HEK293 (cell line): ENCODE data around the gene EYS.

Experiments used
- CTCF ChIA-PET: fragments of 350-600 bp; formaldehyde crosslinking; extraction: SDS; loops from one replicate; lab custom pipeline; 2021; ENCODE audit warnings: antibody characterized with exemption; lab: Yijun Ruan, JAX
- POLR2A ChIA-PET: fragments of 300-600 bp; formaldehyde crosslinking; extraction: SDS; loops from one replicate; lab custom pipeline; 2020; ENCODE audit warnings: antibody characterized with exemption, inconsistent platforms; lab: Yijun Ruan, JAX
- H3K27ac ChIP-seq: fragments of 200-500 bp; sonication (Bioruptor generic); 2 replicates; pipeline ENCODE4 v1.5.1; 2014; ENCODE audit warnings: low read depth, low read length, control low read depth, inconsistent platforms; ENCODE audit errors: extremely low read depth
- H3K36me3 ChIP-seq, 2 experiments: fragments of 200-500 bp in 1 of 2; sonication (Bioruptor generic) in 1 of 2; 1 replicate in 1 of 2; 2 replicates in 1 of 2; pipeline ENCODE4 v1.5.1; 2014 to 2017; ENCODE audit warnings: inconsistent platforms in 2 of 2, low read length in 2 of 2; ENCODE audit not compliant: control insufficient read depth in 2 of 2, insufficient read depth in 1 of 2
- H3K4me1 ChIP-seq: fragments of 200-500 bp; sonication (Bioruptor generic); 2 replicates; pipeline ENCODE4 v1.5.1; 2014; ENCODE audit warnings: mild to moderate bottlenecking, low read length, inconsistent platforms; ENCODE audit not compliant: control insufficient read depth, insufficient read depth
- H3K4me3 ChIP-seq: 2 replicates; pipeline ENCODE4 v1.5.1; 2011; ENCODE audit warnings: low read depth, mild to moderate bottlenecking, control low read depth, low read length, moderate library complexity
- H3K9me3 ChIP-seq: fragments of 200-500 bp; sonication (Bioruptor generic); 2 replicates; pipeline ENCODE4 v1.5.1; 2014; ENCODE audit warnings: low read depth, low read length, inconsistent platforms; ENCODE audit not compliant: control insufficient read depth, insufficient read depth
- GFI1B ChIP-seq: fragments of 450-650 bp; formaldehyde crosslinking; IDR thresholded peaks from 2 replicates; pipeline ENCODE4 v1.5.1; 2016; ENCODE audit warnings: missing biosample characterization, missing genetic modification characterization
- HOXD13 ChIP-seq: sonication (generic); formaldehyde crosslinking; IDR thresholded peaks from 2 replicates; pipeline ENCODE4 v1.8.0; 2022; ENCODE audit warnings: missing genetic modification reagents, borderline replicate concordance
- PRDM4 ChIP-seq: fragments of 450-650 bp; formaldehyde crosslinking; IDR thresholded peaks from 2 replicates; pipeline ENCODE4 v1.5.1; 2017; ENCODE audit warnings: missing biosample characterization, missing genetic modification characterization
- ZNF16 ChIP-seq: fragments of 450-650 bp; formaldehyde crosslinking; IDR thresholded peaks from 2 replicates; pipeline ENCODE4 v1.5.1; 2016; ENCODE audit warnings: low read depth, missing biosample characterization, missing genetic modification characterization
- ZNF211 ChIP-seq: fragments of 450-650 bp; formaldehyde crosslinking; IDR thresholded peaks from 2 replicates; pipeline ENCODE4 v1.5.1; 2016; ENCODE audit warnings: low read depth, missing biosample characterization, missing genetic modification characterization
- ZNF362 ChIP-seq: fragments of 450-650 bp; formaldehyde crosslinking; IDR thresholded peaks from 2 replicates; pipeline ENCODE4 v1.5.1; 2016; ENCODE audit warnings: missing biosample characterization, missing genetic modification characterization
- ZNF423 ChIP-seq: fragments of 450-650 bp; formaldehyde crosslinking; IDR thresholded peaks from 2 replicates; pipeline ENCODE4 v1.5.1; 2016; ENCODE audit warnings: missing biosample characterization, missing genetic modification characterization
- ZNF48 ChIP-seq: fragments of 450-650 bp; formaldehyde crosslinking; IDR thresholded peaks from 2 replicates; pipeline ENCODE4 v1.5.1; 2016; ENCODE audit warnings: missing biosample characterization, missing genetic modification characterization
- ZNF488 ChIP-seq: fragments of 450-650 bp; formaldehyde crosslinking; IDR thresholded peaks from 2 replicates; pipeline ENCODE4 v1.5.1; 2016; ENCODE audit warnings: missing biosample characterization, missing genetic modification characterization
- ZNF548 ChIP-seq: fragments of 450-650 bp; formaldehyde crosslinking; IDR thresholded peaks from 2 replicates; pipeline ENCODE4 v1.5.1; 2016; ENCODE audit warnings: missing biosample characterization, missing genetic modification characterization
- ZNF645 ChIP-seq: fragments of 450-650 bp; formaldehyde crosslinking; IDR thresholded peaks from 2 replicates; pipeline ENCODE4; 2016; ENCODE audit warnings: missing biosample characterization, missing genetic modification characterization
- ZNF677 ChIP-seq: fragments of 450-650 bp; IDR thresholded peaks from 2 replicates; pipeline ENCODE4 v1.5.0; 2018; ENCODE audit warnings: missing biosample characterization, mild to moderate bottlenecking, missing genetic modification characterization, moderate library complexity
- ZNF792 ChIP-seq: fragments of 450-650 bp; formaldehyde crosslinking; IDR thresholded peaks from 2 replicates; pipeline ENCODE4 v1.5.1; 2016; ENCODE audit warnings: missing biosample characterization, missing genetic modification characterization
- ZSCAN23 ChIP-seq: fragments of 450-650 bp; formaldehyde crosslinking; IDR thresholded peaks from 2 replicates; pipeline ENCODE4 v1.5.1; 2016; ENCODE audit warnings: missing biosample characterization, missing genetic modification characterization
- ZSCAN30 ChIP-seq: fragments of 450-650 bp; IDR thresholded peaks from 2 replicates; pipeline ENCODE4 v1.5.1; 2018; ENCODE audit warnings: missing biosample characterization, mild to moderate bottlenecking, missing genetic modification characterization, moderate library complexity
- TF ChIP-seq, protein P1 (sequence below): fragments of 450-650 bp; formaldehyde crosslinking; optimal IDR thresholded peaks from 2 replicates; pipeline ENCODE3; 2016; ENCODE audit warnings: missing biosample characterization, mild to moderate bottlenecking, missing genetic modification characterization
- TF ChIP-seq, protein P2 (sequence below): fragments of 450-650 bp; formaldehyde crosslinking; IDR thresholded peaks from 2 replicates; pipeline ENCODE4 v1.5.1; 2016; ENCODE audit warnings: missing biosample characterization, missing genetic modification characterization

Gene EYS

DNA sequence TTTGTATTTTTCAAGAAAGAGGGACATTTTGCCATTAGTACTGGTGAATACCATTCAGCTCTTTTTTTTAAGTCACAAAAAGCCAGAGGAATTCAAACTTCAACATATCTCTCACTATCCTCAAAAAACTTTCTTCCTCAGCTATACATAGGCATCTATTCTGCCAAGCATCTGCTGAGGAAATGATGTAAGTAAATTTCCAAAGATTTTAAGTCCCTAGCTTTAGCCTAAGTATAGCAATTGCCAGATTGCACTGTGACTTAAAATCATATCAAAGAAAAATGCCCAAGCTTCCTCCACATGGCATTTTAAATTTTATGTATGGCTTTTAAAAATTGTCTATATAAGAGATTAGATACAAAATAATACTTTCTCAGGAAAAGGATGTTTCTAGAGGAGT, 237.4 kb downstream of the EYS start:
- Histone ChIP-seq H3K4me3 (no peak overlapping the region), H3K4me1 (no peaks in the 10 kb centered on the region), H3K36me3 (no peaks in the 10 kb centered on the region), H3K9me3 (no peaks in the 10 kb centered on the region), H3K27ac (no peak overlapping the region)
- CTCF ChIA-PET = interaction anchor here (0.6 kb wide), 2 partner anchors 495 to 1588 kb away, joined by 3 read pairs; no protein-coding TSS in a partner anchor
- TF ChIP-seq ZSCAN23 (tag by site-specific recombination) = no peak
- no peak for TF ChIP-seq GFI1B (tag by site-specific recombination)
- TF ChIP-seq ZNF488 (tag by site-specific recombination) = no peak
- no peak for TF ChIP-seq ZNF48 (tag by site-specific recombination)
- TF ChIP-seq ZNF548 (tag by site-specific recombination) = no peak
- TF ChIP-seq ZNF677 (tag by site-specific recombination) = no peak
- TF ChIP-seq, protein P1, sequence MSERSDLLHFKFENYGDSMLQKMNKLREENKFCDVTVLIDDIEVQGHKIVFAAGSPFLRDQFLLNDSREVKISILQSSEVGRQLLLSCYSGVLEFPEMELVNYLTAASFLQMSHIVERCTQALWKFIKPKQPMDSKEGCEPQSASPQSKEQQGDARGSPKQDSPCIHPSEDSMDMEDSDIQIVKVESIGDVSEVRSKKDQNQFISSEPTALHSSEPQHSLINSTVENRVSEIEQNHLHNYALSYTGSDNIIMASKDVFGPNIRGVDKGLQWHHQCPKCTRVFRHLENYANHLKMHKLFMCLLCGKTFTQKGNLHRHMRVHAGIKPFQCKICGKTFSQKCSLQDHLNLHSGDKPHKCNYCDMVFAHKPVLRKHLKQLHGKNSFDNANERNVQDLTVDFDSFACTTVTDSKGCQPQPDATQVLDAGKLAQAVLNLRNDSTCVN = no peak
- no peak for TF ChIP-seq HOXD13 (CRISPR knock-in tag)
- TF ChIP-seq ZNF645 = no peak
- TF ChIP-seq PRDM4 (tag by site-specific recombination) = no peak
- no peak for TF ChIP-seq ZNF423 (tag by site-specific recombination)
- TF ChIP-seq, protein P2, sequence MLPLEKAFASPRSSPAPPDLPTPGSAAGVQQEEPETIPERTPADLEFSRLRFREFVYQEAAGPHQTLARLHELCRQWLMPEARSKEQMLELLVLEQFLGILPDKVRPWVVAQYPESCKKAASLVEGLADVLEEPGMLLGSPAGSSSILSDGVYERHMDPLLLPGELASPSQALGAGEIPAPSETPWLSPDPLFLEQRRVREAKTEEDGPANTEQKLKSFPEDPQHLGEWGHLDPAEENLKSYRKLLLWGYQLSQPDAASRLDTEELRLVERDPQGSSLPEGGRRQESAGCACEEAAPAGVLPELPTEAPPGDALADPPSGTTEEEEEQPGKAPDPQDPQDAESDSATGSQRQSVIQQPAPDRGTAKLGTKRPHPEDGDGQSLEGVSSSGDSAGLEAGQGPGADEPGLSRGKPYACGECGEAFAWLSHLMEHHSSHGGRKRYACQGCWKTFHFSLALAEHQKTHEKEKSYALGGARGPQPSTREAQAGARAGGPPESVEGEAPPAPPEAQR (tag by site-specific recombination) = no peak
- TF ChIP-seq ZNF16 (tag by site-specific recombination) = no peak
- no peak for TF ChIP-seq ZNF792
- POLR2A ChIA-PET = no interaction called here

DNA sequence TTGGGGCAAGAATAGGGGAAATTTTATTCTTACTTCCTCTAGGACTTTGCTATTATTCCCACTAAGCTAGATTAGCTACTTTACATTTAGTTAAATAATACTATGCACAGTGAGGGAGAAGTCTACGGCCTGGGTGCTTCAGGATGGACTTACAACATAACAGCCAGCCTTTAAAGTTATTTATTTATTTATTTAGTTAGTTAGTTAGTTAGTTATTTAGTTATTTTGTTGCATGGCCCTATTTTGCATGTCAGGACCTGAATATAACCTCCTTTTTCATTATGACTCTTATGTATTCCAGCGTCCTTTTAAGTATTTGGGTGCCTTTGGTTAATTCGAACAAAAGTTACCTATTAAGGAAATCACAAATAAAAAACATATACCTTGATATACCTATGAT, 238.7 kb downstream of the EYS start:
- H3K4me1 ChIP-seq = no peaks in the 10 kb centered on the region
- ChIA-PET CTCF (no interaction called here), POLR2A (no interaction called here)

More for the DNA sequence above, 238.7 kb downstream of the EYS start:
- Histone ChIP-seq H3K9me3 (no peaks in the 10 kb centered on the region), H3K36me3 (no peaks in the 10 kb centered on the region), H3K27ac (no peak overlapping the region), H3K4me3 (no peak overlapping the region)
- TF ChIP-seq ZNF211 (no peak), ZSCAN30 (tag by site-specific recombination) (no peak), ZNF362 (no peak)
